K562 (cell line): Measurements from ENCODE around the gene PDHA2.

Source experiments
- CTCF ChIP-seq, 3 experiments: IDR thresholded peaks in 2 of 3; conservative IDR thresholded peaks in 1 of 3; 2 replicates each; pipeline ENCODE4 v1.5.1; 2011 to 2012; ENCODE audit warnings: low read length in 3 of 3, mild to moderate bottlenecking in 3 of 3, control low read depth in 2 of 3, improper control_type of control experiment in 1 of 3, inconsistent platforms in 1 of 3, low read depth in 1 of 3, mixed read lengths in 1 of 3, moderate library complexity in 1 of 3; ENCODE audit not compliant: insufficient read depth in 2 of 3
- EZH2 ChIP-seq: IDR thresholded peaks from 2 replicates; pipeline ENCODE4 v1.6.1; 2012; ENCODE audit warnings: low read depth, mild to moderate bottlenecking, inconsistent platforms, low read length, borderline replicate concordance
- KDM1A ChIP-seq, 2 experiments: fragments of 450-650 bp; IDR thresholded peaks; 2 replicates each; pipeline ENCODE4 v1.6.1; 2016; ENCODE audit warnings: mild to moderate bottlenecking in 2 of 2
- LEF1 ChIP-seq: fragments of 450-650 bp; IDR thresholded peaks from 2 replicates; pipeline ENCODE4 v1.6.1; 2016; ENCODE audit warnings: mild to moderate bottlenecking
- MTA3 ChIP-seq: fragments of 450-650 bp; formaldehyde crosslinking; IDR thresholded peaks from 2 replicates; pipeline ENCODE4 v1.6.1; 2017; ENCODE audit warnings: mild to moderate bottlenecking, borderline replicate concordance
- NFE2L1 ChIP-seq: fragments of 450-650 bp; IDR thresholded peaks from 2 replicates; pipeline ENCODE4 v1.6.1; 2016; ENCODE audit warnings: missing genetic modification characterization, low read depth, mild to moderate bottlenecking, missing compliant biosample characterization, moderate library complexity, borderline replicate concordance
- NR3C1 ChIP-seq: sonication (generic); formaldehyde crosslinking; IDR thresholded peaks from 2 replicates; pipeline ENCODE4 v1.8.1; 2022; ENCODE audit warnings: missing genetic modification reagents
- POLR2AphosphoS5 ChIP-seq: IDR thresholded peaks from 2 replicates; pipeline ENCODE4 v1.6.1; 2011; ENCODE audit warnings: mild to moderate bottlenecking, low read depth, low read length, moderate library complexity; ENCODE audit not compliant: control insufficient read depth, insufficient read depth
- POU5F1 ChIP-seq: fragments of 150-350 bp; IDR thresholded peaks from 2 replicates; pipeline ENCODE4 v1.6.1; 2014; ENCODE audit warnings: borderline replicate concordance, low read length, low read depth, mild to moderate bottlenecking; ENCODE audit not compliant: partially characterized antibody
- REST ChIP-seq, 2 experiments: fragments of 450-650 bp; formaldehyde crosslinking in 1 of 2; IDR thresholded peaks; 2 replicates each; pipeline versions ENCODE4 v1.4.0 to v1.6.1; 2014 to 2020; ENCODE audit warnings: mild to moderate bottlenecking in 2 of 2, borderline replicate concordance in 1 of 2, low read depth in 1 of 2
- SP2 ChIP-seq: IDR thresholded peaks from 2 replicates; pipeline ENCODE4 v1.6.1; 2011; ENCODE audit warnings: mild to moderate bottlenecking, low read depth, low read length, moderate library complexity; ENCODE audit not compliant: poor library complexity, severe bottlenecking; ENCODE audit errors: extremely low read depth
- TCF7L2 ChIP-seq: fragments of 150-350 bp; IDR thresholded peaks from 2 replicates; pipeline ENCODE4 v1.6.1; 2016; ENCODE audit warnings: low read depth, mild to moderate bottlenecking, low read length, moderate library complexity
- ZNF507 ChIP-seq: conservative IDR thresholded peaks from 2 replicates; pipeline ENCODE4 v1.6.1; 2017; ENCODE audit warnings: missing genetic modification characterization, missing compliant biosample characterization
- TF ChIP-seq, protein P1 (sequence below): fragments of 250-450 bp; sonication (Bioruptor Pico); IDR thresholded peaks from 2 replicates; pipeline ENCODE4 v1.8.0; 2022; ENCODE audit warnings: moderate library complexity, mild to moderate bottlenecking, inconsistent platforms

- TF ChIP-seq TCF7L2 (no peak), CTCF (IDR thresholded peaks at IDR 0.05 in 2 of 3, conservative IDR thresholded peaks at IDR 0.05 in 1 of 3; ENCODE audit: insufficient read depth in 2 of 3, low read depth in 1 of 3, low read length in 3 of 3) (no peak), REST (IDR thresholded peaks at IDR 0.05; ENCODE audit: borderline replicate concordance) (no peak), REST (CRISPR knock-in tag; IDR thresholded peaks at IDR 0.05; ENCODE audit: low read depth) (no peak), POLR2AphosphoS5 (no peak), MTA3 (no peak), NR3C1 (no peak), ZNF507 (tag) (no peak), NFE2L1 (no peak), KDM1A (IDR thresholded peaks at IDR 0.05) (no peak), EZH2 (no peak), SP2 (no peak), LEF1 (no peak), POU5F1 (no peak)
- TF ChIP-seq, protein P1, sequence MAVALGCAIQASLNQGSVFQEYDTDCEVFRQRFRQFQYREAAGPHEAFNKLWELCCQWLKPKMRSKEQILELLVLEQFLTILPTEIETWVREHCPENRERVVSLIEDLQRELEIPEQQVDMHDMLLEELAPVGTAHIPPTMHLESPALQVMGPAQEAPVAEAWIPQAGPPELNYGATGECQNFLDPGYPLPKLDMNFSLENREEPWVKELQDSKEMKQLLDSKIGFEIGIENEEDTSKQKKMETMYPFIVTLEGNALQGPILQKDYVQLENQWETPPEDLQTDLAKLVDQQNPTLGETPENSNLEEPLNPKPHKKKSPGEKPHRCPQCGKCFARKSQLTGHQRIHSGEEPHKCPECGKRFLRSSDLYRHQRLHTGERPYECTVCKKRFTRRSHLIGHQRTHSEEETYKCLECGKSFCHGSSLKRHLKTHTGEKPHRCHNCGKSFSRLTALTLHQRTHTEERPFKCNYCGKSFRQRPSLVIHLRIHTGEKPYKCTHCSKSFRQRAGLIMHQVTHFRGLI (CRISPR knock-in tag) = no peak
Measured at GRCh38 chr4:95838192-95838591, 1.7 kb upstream of the PDHA2 start.
